Spinal cord (tissue), 10 donors: ENCODE measurements around the gene RORB. TPM values are rescaled to one million over a fixed set of nuclear protein-coding genes. Genes with fewer than 3 reads are reported as not detected.
A peak's percentile ranks its signal among the peaks of the same experiment; 100 is the strongest.
"Not testable (repeated sequence)": the region's sequence is repeated elsewhere in the genome, so short reads cannot be mapped to it uniquely, and the experiment has no call there.

Experiments
- DNase-seq, 6 donors: peaks; one replicate each; pipeline versions ENCODE4 v3.0.0 to v3.0.0-alpha.2; 2013 to 2015; ENCODE audit warnings: low spot score in 6 of 6, low read depth in 4 of 6
- H3K27ac ChIP-seq: one replicate; pipeline ENCODE4 v1.5.1; 2013; ENCODE audit warnings: low read depth, low read length, control low read depth
- H3K27me3 ChIP-seq: one replicate; pipeline ENCODE4 v1.6.1; 2013; ENCODE audit warnings: low read length; ENCODE audit not compliant: control insufficient read depth, insufficient read depth
- H3K36me3 ChIP-seq: one replicate; pipeline ENCODE4 v1.6.1; 2013; ENCODE audit warnings: low read length; ENCODE audit not compliant: control insufficient read depth, insufficient read depth
- H3K4me1 ChIP-seq: one replicate; pipeline ENCODE4 v1.6.1; 2013; ENCODE audit warnings: low read length; ENCODE audit not compliant: control insufficient read depth, insufficient read depth
- H3K4me3 ChIP-seq: one replicate; pipeline ENCODE4 v1.5.1; 2013; ENCODE audit warnings: low read depth, low read length, control low read depth
- H3K9me3 ChIP-seq: one replicate; pipeline ENCODE4 v1.6.1; 2013; ENCODE audit warnings: low read length; ENCODE audit not compliant: control insufficient read depth, insufficient read depth
- WGBS: methylation state at CpG from one replicate; pipeline ENCODE4 v1.1.5; 2013; ENCODE audit warnings: missing lambda C conversion rate; ENCODE audit not compliant: insufficient coverage; 5-methylcytosine and 5-hydroxymethylcytosine counted together
- polyA plus RNA-seq, 2 donors: library from polyadenylated mRNA; unstranded; fragments of 120-200 nt; gene quantifications; one replicate each; pipeline ENCODE4 v1.2.1, GENCODE V29; 2013; ENCODE audit not compliant: insufficient read length in 2 of 2
- total RNA-seq, 2 donors: library from RNA; depleted of rRNA in 1 of 2; stranded (reverse); fragments of 120-200 nt in 1 of 2; fragments of >200 nt in 1 of 2; gene quantifications; one replicate each; pipeline versions ENCODE4 v1.2.3 to v1.2.4, GENCODE V29; 2013 to 2014
- donor health status: healthy.

RORB gene
- total and polyA plus RNA-seq, 4 donors, result 4.3 to 18.9 (median 10.8) TPM

DNA sequence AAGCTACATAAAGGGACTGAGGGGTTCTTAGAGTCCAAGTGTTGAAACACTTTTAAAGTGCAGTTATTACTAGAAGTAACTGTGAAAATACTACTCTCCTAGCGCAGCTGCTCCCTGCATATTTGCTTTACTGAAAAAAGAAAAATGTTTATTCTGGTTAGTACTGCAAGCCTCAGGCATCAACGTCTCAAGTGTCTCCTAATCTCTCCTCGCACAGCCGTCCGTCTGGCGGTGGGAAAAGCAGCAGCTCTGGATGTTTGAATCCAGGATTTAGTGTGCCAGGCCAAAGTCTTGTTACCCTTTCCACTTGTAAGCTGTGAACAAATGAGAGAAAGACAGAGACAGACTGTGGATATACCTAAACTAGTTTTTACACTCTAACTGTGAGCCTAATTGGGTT lies 31.1 kb downstream of the RORB start:
- WGBS, result 74% methylated on average over 5 of the region's 6 CpGs
- Histone ChIP-seq H3K4me1 (no peaks in the 10 kb centered on the region), H3K36me3 (no peaks in the 10 kb centered on the region), H3K27ac (no peak overlapping the region), H3K27me3 (no peaks in the 10 kb centered on the region), H3K9me3 (no peaks in the 10 kb centered on the region), H3K4me3 (no peak overlapping the region)
- DNase-seq, result peak in 1 of 6 donors; percentile 23

DNA sequence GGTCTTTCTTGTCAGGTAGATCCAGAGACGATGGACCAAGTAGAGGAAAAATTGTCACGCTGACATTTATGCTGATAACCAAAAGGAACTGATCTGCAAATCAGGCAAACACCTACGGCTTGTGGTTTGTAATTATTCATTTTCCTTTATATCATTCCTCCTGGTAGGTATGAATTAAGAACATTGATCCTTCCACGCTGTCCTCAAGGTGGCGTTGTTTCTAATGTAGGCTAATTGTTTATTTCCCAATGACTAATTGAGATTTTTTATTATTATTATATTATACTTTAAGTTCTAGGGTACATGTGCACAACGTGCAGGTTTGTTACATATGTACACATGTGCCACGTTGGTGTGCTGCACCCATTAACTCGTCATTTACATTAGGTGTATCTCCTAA lies 33.3 kb downstream of the RORB start:
- H3K36me3 ChIP-seq, DNase-seq, H3K27ac ChIP-seq, H3K27me3 ChIP-seq, H3K4me1 ChIP-seq, H3K4me3 ChIP-seq, H3K9me3 ChIP-seq: not testable (repeated sequence)
- 65% methylated on average over 3 of the region's 8 CpGs for WGBS

DNA sequence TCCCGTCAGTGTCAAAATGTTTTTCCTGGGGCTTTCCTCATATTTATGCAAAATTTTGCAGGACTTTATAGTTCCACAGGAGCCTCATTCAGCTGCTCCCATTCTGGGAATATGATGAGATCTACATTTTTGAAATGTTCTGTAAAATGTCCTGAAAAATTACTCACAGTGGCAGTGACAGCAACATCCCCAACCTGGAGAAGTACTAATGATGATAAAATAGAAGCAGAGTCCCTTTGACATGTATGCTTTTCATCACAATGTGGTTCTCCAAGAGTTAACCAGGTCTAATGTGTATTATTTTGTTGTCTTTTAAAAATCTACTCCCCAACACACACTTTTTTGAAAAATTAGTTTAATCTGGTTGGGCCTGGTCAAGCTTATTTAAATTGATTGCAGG lies 36.1 kb downstream of the RORB start:
- no peak overlapping the region for H3K27ac ChIP-seq
- H3K36me3 ChIP-seq, result no peaks in the 10 kb centered on the region
- WGBS, result no CpG with 5 or more reads among the region's 1 CpG
- H3K4me3 ChIP-seq, result no peak overlapping the region
- no peaks in the 10 kb centered on the region for H3K9me3 ChIP-seq
- DNase-seq, result no peak
- no peaks in the 10 kb centered on the region for H3K27me3 ChIP-seq
- no peaks in the 10 kb centered on the region for H3K4me1 ChIP-seq

DNA sequence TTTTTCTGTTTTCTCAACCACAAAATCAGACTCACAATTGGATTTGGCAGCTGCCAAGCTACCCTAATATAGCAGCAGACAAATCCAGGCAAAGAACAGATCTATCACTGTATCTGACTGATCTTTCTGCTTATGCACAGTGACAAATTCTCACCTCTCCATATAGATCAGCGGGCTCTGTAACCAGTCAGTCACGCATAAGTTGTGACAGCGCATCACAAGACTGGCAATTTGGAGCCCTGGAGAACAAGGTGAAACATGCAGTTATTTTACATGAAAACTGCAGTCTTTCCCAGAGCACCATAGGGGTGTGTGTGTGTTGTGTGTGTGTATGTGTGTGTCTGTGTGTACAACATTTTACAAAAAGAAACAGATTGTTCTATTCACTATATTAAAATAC lies 37.7 kb downstream of the RORB start:
- WGBS, result 80% methylated on average over 1 of the region's 3 CpGs
- H3K36me3 ChIP-seq, result no peaks in the 10 kb centered on the region
- no peaks in the 10 kb centered on the region for H3K4me1 ChIP-seq
- H3K9me3 ChIP-seq, result no peaks in the 10 kb centered on the region
- no peak overlapping the region for H3K4me3 ChIP-seq
- DNase-seq, result peak in 2 of 6 donors; percentile 11 to 44
- H3K27me3 ChIP-seq, result no peaks in the 10 kb centered on the region
- H3K27ac ChIP-seq, result no peak overlapping the region

DNA sequence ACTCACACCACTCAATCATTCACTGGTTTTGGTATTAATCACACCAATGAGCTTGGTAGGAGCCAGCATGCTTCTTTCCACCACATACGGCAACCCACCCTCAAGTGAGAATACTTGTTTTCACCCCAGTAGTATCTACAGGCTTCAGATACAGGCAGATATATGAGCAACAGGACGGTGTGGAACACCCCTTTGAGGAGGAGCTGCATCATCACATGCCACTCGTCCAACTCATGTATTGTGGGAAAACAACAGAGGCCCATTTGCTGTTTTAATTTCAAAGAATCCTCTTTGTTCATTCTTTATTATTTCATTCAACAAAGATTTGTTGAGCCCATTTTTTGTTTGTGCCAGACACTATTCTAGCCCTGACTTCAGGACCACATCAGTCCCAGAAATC lies 46.0 kb downstream of the RORB start:
- Histone ChIP-seq H3K4me3 (no peak overlapping the region), H3K27ac (no peak overlapping the region)
- DNase-seq, result no peak

DNA sequence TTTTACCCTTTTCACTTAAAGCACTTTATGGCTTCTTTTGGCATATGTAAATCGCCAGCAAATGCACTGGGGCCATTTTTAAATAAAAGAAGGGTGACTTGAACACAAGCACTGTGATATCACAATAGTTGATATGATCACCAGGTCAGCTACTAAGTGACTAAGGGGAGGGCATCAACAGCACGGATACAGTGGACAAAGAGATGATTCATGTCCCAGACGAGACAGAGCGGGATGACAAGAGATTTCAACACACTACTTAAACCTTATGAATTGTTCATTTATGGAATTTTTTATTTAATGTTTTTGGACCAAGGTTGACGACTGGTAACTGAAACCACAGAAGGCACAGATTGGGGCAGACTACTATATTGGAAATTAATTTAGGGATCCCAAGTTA lies 54.1 kb downstream of the RORB start:
- DNase-seq, result no peak
- H3K4me3 ChIP-seq, result no peak overlapping the region
- H3K9me3 ChIP-seq, result no peaks in the 10 kb centered on the region
- peaks cover 3% of the 10 kb centered on the region for H3K4me1 ChIP-seq
- H3K27ac ChIP-seq, result no peak overlapping the region
- no peaks in the 10 kb centered on the region for H3K36me3 ChIP-seq
- no CpG with 5 or more reads among the region's 5 CpGs for WGBS
- H3K27me3 ChIP-seq, result no peaks in the 10 kb centered on the region

More for the DNA sequence above, 46.0 kb downstream of the RORB start:
- H3K9me3 ChIP-seq, result no peaks in the 10 kb centered on the region
- WGBS, result 13% methylated on average over 2 of the region's 3 CpGs
- no peaks in the 10 kb centered on the region for H3K27me3 ChIP-seq
- H3K4me1 ChIP-seq, result no peaks in the 10 kb centered on the region
- no peaks in the 10 kb centered on the region for H3K36me3 ChIP-seq

DNA sequence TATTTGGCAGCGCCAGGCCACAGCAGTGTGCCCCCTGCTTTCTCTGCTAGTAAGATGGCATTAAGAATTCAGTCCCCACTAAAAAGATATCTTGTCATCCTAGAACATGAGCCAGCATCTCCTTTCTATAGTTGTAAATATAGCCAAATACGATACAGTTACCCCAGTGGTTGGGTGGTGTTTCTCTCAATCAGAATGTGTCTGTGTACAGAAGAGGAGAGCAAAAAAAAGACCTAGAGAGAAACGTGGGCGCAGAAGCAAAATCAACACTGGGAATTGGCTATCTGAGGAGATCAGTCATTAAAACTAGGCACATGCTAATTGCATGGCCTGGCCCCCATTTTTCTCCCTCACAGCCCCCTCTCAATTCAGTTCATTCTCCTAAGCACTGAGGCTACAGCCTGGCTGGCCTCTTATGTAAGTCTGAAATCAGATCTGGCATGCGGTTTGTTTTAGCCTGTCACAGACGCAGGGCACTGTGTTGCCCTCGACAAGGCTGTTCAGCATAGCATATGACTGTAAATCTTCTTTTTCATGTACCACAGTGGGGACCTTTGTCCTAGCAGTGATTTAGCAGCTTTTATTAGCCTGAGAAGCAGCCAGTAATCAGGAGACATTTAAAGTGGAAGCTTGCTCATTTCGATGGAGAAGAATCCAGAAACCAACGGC lies 57.8 kb downstream of the RORB start:
- H3K27ac ChIP-seq, result no peak overlapping the region
- no peak overlapping the region for H3K4me3 ChIP-seq
- peaks cover 3% of the 10 kb centered on the region for H3K4me1 ChIP-seq
- H3K27me3 ChIP-seq, result peaks cover 5% of the 10 kb centered on the region
- peak in 2 of 6 donors; percentile 62 to 66 for DNase-seq
- WGBS, result 31% methylated on average over 3 of the region's 9 CpGs
- H3K36me3 ChIP-seq, result no peaks in the 10 kb centered on the region
- no peaks in the 10 kb centered on the region for H3K9me3 ChIP-seq

DNA sequence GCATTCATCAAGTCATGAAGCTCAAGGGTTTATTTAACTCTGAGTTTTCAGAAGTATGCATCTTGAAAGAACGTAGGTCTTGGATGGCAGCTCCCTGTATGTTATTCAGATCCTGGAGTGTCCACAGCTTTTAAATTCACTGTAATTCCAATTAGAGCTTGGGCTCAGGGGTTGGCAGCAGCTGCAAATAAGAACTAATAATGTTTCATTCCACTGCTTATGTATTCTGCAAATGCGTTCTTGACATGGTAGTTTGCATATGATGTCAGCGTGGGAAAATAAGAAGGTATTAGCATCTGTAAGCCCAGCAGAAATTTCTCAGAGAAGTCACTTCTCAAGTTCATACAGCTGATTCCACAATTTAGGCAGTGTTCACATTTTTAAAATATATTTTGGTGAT lies 58.4 kb downstream of the RORB start:
- Histone ChIP-seq H3K27me3 (peaks cover 5% of the 10 kb centered on the region), H3K4me1 (peaks cover 3% of the 10 kb centered on the region), H3K27ac (no peak overlapping the region), H3K4me3 (no peak overlapping the region), H3K36me3 (no peaks in the 10 kb centered on the region), H3K9me3 (no peaks in the 10 kb centered on the region)
- DNase-seq, result peak in 2 of 6 donors; percentile 17 to 60
- WGBS, result 17% methylated on average over 1 of the region's 3 CpGs

DNA sequence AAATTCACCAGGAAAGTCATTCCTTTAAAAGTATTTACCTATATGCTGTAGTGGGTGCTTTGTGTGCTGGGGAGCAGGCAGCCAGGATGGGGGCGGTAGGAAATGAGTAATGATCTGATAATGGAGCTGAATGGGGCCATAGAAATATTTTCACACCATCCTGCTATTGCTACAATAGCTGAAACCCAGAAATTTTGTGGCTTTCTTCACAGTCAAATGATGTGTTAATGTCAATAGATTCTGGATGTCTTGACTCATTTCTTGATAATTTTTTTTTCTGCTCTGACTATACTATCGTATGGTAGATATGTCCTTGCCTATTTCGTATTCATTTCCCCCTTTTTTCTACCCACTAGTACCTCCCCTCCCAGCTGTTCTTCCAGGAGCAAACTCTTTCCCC lies 59.5 kb downstream of the RORB start:
- Histone ChIP-seq H3K9me3 (no peaks in the 10 kb centered on the region), H3K27me3 (peaks cover 5% of the 10 kb centered on the region), H3K4me3 (no peak overlapping the region), H3K36me3 (no peaks in the 10 kb centered on the region), H3K27ac (no peak overlapping the region), H3K4me1 (peaks cover 3% of the 10 kb centered on the region)
- no peak for DNase-seq
- WGBS, result no CpG with 5 or more reads among the region's 3 CpGs

DNA sequence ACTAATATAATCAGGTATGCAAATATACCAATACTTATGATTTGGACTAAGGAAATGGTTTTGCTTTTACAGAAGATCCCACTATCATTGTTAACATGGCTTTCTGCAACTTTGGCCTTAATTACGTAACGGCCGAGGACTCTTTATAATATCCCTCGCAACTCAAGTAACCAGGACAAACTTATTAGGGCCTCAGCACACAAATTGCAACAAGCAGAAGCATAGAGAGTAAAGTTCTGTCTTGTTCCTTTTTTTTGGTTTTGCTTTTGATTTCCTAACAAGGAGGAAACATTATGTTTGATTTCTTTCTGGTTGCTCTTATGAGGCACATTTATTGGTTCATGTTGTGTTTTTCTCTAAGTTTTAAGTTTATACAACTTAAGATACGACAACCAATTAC lies 60.4 kb downstream of the RORB start:
- H3K4me3 ChIP-seq, result no peak overlapping the region
- H3K27ac ChIP-seq, result no peak overlapping the region
- H3K9me3 ChIP-seq, result no peaks in the 10 kb centered on the region
- no CpG with 5 or more reads among the region's 5 CpGs for WGBS
- no peaks in the 10 kb centered on the region for H3K36me3 ChIP-seq
- DNase-seq, result no peak
- H3K27me3 ChIP-seq, result peaks cover 5% of the 10 kb centered on the region
- H3K4me1 ChIP-seq, result peaks cover 3% of the 10 kb centered on the region
